Panc1 (cell line): Measurements from ENCODE around the gene ZBTB40.

Experiments
- CTCF ChIP-seq: fragments of 450-650 bp; IDR thresholded peaks from 2 replicates; pipeline ENCODE4 v1.5.1; 2017; ENCODE audit warnings: mild to moderate bottlenecking
- POLR2AphosphoS5 ChIP-seq: IDR thresholded peaks from 2 replicates; pipeline ENCODE4 v1.6.1; 2012; ENCODE audit warnings: mild to moderate bottlenecking, low read depth, low read length, moderate library complexity
- REST ChIP-seq, 2 experiments: IDR thresholded peaks; 2 replicates each; pipeline ENCODE4 v1.6.1; 2011 to 2012; ENCODE audit warnings: low read depth in 2 of 2, control low read depth in 1 of 2, low read length in 1 of 2, mild to moderate bottlenecking in 1 of 2, moderate library complexity in 1 of 2; ENCODE audit not compliant: insufficient read depth in 1 of 2
- SIN3A ChIP-seq: IDR thresholded peaks from 2 replicates; pipeline ENCODE4 v1.6.1; 2012; ENCODE audit warnings: low read depth, mild to moderate bottlenecking, low read length, moderate library complexity, borderline replicate concordance; ENCODE audit not compliant: insufficient read depth

- TF ChIP-seq CTCF (no peak), SIN3A (no peak), REST (IDR thresholded peaks at IDR 0.05; ENCODE audit: insufficient read depth in 1 of 2, low read depth in 2 of 2, low read length in 1 of 2) (no peak), POLR2AphosphoS5 (no peak)
Observed at GRCh38 chr1:22525646-22526045, 74.0 kb downstream of the ZBTB40 start.
